SK-N-SH (cell line): ENCODE measurements around the gene PCDHGA4. TPM values are rescaled to one million over a fixed set of nuclear protein-coding genes. Genes with fewer than 3 reads are reported as not detected.
"Not testable (repeated sequence)": the region's sequence is repeated elsewhere in the genome, so short reads cannot be mapped to it uniquely, and the experiment has no call there.

ENCODE experiments used
- CTCF ChIA-PET: fragments of 300-600, 350-600 bp; formaldehyde crosslinking; extraction: SDS; loops from one replicate; lab custom pipeline; 2021; lab: Yijun Ruan, JAX
- POLR2A ChIA-PET: fragments of 350-600 bp; sonication (Branson Sonifier 250); formaldehyde crosslinking; extraction: SDS; loops from one replicate; lab custom pipeline; 2020; ENCODE audit warnings: antibody characterized with exemption, inconsistent platforms; lab: Yijun Ruan, JAX
- DNase-seq: peaks from one replicate; pipeline ENCODE4 v3.0.0; 2012
- H2AFZ ChIP-seq: fragments of 200-600 bp; sonication (generic); 2 replicates; pipeline ENCODE4 v1.8.1; 2016; ENCODE audit warnings: antibody characterized with exemption, mild to moderate bottlenecking, low read depth
- H3F3A ChIP-seq: fragments of 200-600 bp; sonication (generic); replicated peaks from 2 replicates; pipeline ENCODE3; 2016; ENCODE audit warnings: antibody characterized with exemption, mild to moderate bottlenecking; ENCODE audit not compliant: insufficient read depth
- H3K27ac ChIP-seq, 2 experiments: fragments of 200-500 bp in 1 of 2; fragments of 200-600 bp in 1 of 2; sonication (Bioruptor generic) in 1 of 2; sonication (generic), shearing (Covaris generic) in 1 of 2; 2 replicates each; pipeline versions ENCODE4 v1.5.1 to v1.6.1; 2014 to 2016; ENCODE audit warnings: low read depth in 2 of 2, inconsistent platforms in 1 of 2, low read length in 1 of 2, mild to moderate bottlenecking in 1 of 2, mixed read lengths in 1 of 2
- H3K27me3 ChIP-seq: fragments of 200-600 bp; sonication (generic), shearing (Covaris generic); 2 replicates; pipeline ENCODE4 v1.6.1; 2016; ENCODE audit warnings: mixed run types; ENCODE audit not compliant: insufficient read depth
- H3K36me3 ChIP-seq, 2 experiments: fragments of 200-500 bp in 1 of 2; fragments of 200-600 bp in 1 of 2; sonication (Bioruptor generic) in 1 of 2; sonication (generic) in 1 of 2; replicated peaks in 1 of 2; 2 replicates each; pipeline versions ENCODE3 to v1.5.1; 2014 to 2016; ENCODE audit warnings: low read length in 1 of 2, mild to moderate bottlenecking in 1 of 2; ENCODE audit not compliant: insufficient read depth in 2 of 2, control insufficient read depth in 1 of 2
- H3K4me1 ChIP-seq, 2 experiments: fragments of 200-500 bp in 1 of 2; fragments of 200-600 bp in 1 of 2; sonication (Bioruptor generic) in 1 of 2; sonication (generic), shearing (Covaris generic) in 1 of 2; 2 replicates each; pipeline versions ENCODE4 v1.5.1 to v1.6.1; 2014 to 2016; ENCODE audit warnings: low read depth in 1 of 2, low read length in 1 of 2, mixed run types in 1 of 2; ENCODE audit not compliant: insufficient read depth in 2 of 2, control insufficient read depth in 1 of 2
- H3K4me2 ChIP-seq: fragments of 200-600 bp; sonication (generic), shearing (Covaris generic); 2 replicates; pipeline ENCODE4 v1.6.1; 2017; ENCODE audit warnings: mixed run types
- H3K4me3 ChIP-seq, 2 experiments: fragments of 200-500 bp in 1 of 2; fragments of 200-600 bp in 1 of 2; sonication (Bioruptor generic) in 1 of 2; sonication (generic), shearing (Covaris generic) in 1 of 2; 2 replicates each; pipeline versions ENCODE4 v1.5.1 to v1.8.1; 2014 to 2016; ENCODE audit warnings: low read depth in 2 of 2, inconsistent platforms in 1 of 2, low read length in 1 of 2, mild to moderate bottlenecking in 1 of 2, mixed read lengths in 1 of 2, moderate library complexity in 1 of 2
- H3K79me2 ChIP-seq: fragments of 200-600 bp; sonication (generic); 2 replicates; pipeline ENCODE4 v1.8.1; 2017; ENCODE audit warnings: mild to moderate bottlenecking; ENCODE audit not compliant: insufficient read depth
- H3K9ac ChIP-seq: fragments of 200-600 bp; sonication (generic); 2 replicates; pipeline ENCODE4 v1.6.1; 2017; ENCODE audit warnings: mixed run types
- H3K9me2 ChIP-seq: fragments of 200-600 bp; sonication (generic); 2 replicates; pipeline ENCODE4 v1.6.1; 2017; ENCODE audit warnings: mixed run types
- H3K9me3 ChIP-seq: fragments of 200-600 bp; sonication (generic); 2 replicates; pipeline ENCODE4 v1.6.1; 2017; ENCODE audit warnings: mixed run types, mild to moderate bottlenecking, moderate library complexity
- H4K20me1 ChIP-seq: fragments of 200-600 bp; sonication (generic); 2 replicates; pipeline ENCODE4 v1.6.1; 2017; ENCODE audit warnings: mild to moderate bottlenecking, mixed run types; ENCODE audit not compliant: insufficient read depth
- CTCF ChIP-seq: fragments of 200-600 bp; sonication (generic); IDR thresholded peaks from 2 replicates; pipeline ENCODE4 v1.6.1; 2017; ENCODE audit warnings: antibody characterized with exemption, mild to moderate bottlenecking, moderate library complexity
- ELF1 ChIP-seq: IDR thresholded peaks from 2 replicates; pipeline ENCODE4 v1.4.0; 2012
- EP300 ChIP-seq, 2 experiments: IDR thresholded peaks; 2 replicates each; pipeline versions ENCODE4 v1.4.0 to v1.6.1; 2012; ENCODE audit warnings: borderline replicate concordance in 1 of 2, low read depth in 1 of 2, low read length in 1 of 2
- FOXM1 ChIP-seq: IDR thresholded peaks from 2 replicates; pipeline ENCODE4 v1.4.0; 2012; ENCODE audit warnings: low read depth, mild to moderate bottlenecking
- MEF2A ChIP-seq: IDR thresholded peaks from 2 replicates; pipeline ENCODE4 v1.4.0; 2012; ENCODE audit warnings: low read depth, borderline replicate concordance
- POLR2AphosphoS5 ChIP-seq: IDR thresholded peaks from 2 replicates; pipeline ENCODE4 v1.6.1; 2012; ENCODE audit warnings: low read depth, low read length
- RAD21 ChIP-seq: IDR thresholded peaks from 2 replicates; pipeline ENCODE4 v1.6.1; 2012; ENCODE audit warnings: mild to moderate bottlenecking, low read length
- REST ChIP-seq: IDR thresholded peaks from 2 replicates; pipeline ENCODE4 v1.6.1; 2012; ENCODE audit warnings: mild to moderate bottlenecking, low read depth, low read length, moderate library complexity
- SIN3A ChIP-seq: IDR thresholded peaks from 2 replicates; pipeline ENCODE4 v1.6.1; 2012; ENCODE audit warnings: low read depth, mild to moderate bottlenecking, low read length, moderate library complexity, borderline replicate concordance
- TAF1 ChIP-seq: IDR thresholded peaks from 2 replicates; pipeline ENCODE4 v1.6.1; 2012; ENCODE audit warnings: low read depth, mild to moderate bottlenecking, low read length, moderate library complexity, borderline replicate concordance
- TCF12 ChIP-seq: IDR thresholded peaks from 2 replicates; pipeline ENCODE4 v1.4.0; 2012
- ZBTB33 ChIP-seq: IDR thresholded peaks from 2 replicates; pipeline ENCODE4 v1.4.0; 2012; ENCODE audit warnings: low read depth, borderline replicate concordance
- WGBS: methylation state at CpG from one replicate; pipeline ENCODE4 v1.1.6; 2017; ENCODE audit warnings: low lambda C conversion rate; 5-methylcytosine and 5-hydroxymethylcytosine counted together
- polyA plus RNA-seq, 3 experiments: library from polyadenylated mRNA; depleted of rRNA; stranded (reverse); fragments of >200 nt; gene quantifications; 2 replicates each; pipeline ENCODE4 v1.2.3, GENCODE V29; 2012

The PCDHGA4 gene
- polyA plus RNA-seq, 1 of the 3 experiments (the other 2 are of a cell fraction): 2.2 TPM

GRCh38 chr5:141338538-141339306 lies 16.1 kb upstream of the PCDHGA4 start, which contains the start of gene PCDHGA2:
Gene PCDHGA2 (plus strand): TSS chr5:141338760.
- no peaks in the 10 kb centered on the region for H3K9me2 ChIP-seq
- no peak within 1 kb of the TSS for H3K4me2 ChIP-seq
- peaks cover 14% of the 10 kb centered on the region for H3K9me3 ChIP-seq
- ChIA-PET CTCF (interaction anchor here (0.6 to 2.9 kb wide), 14 partner anchors 9 to 254 kb away, joined by 3 to 11 read pairs (median 5); partner anchors contain the start of genes PCDHB14, PCDHGA1 and TAF7), POLR2A (interaction anchor here (0.7 kb wide), 1 partner anchor 225 kb away, joined by 4 read pairs; no protein-coding TSS in a partner anchor)
- no peaks in the 10 kb centered on the region for H3K4me1 ChIP-seq
- H3K4me3 ChIP-seq: peak within 1 kb of the TSS in 1 of 2 experiments; percentile 17; a peak in 1 of 4 replicates
- H3K36me3 ChIP-seq: no peaks in the 10 kb centered on the region
- 51% methylated on average over 16 of the region's 27 CpGs for WGBS
- no peaks in the 10 kb centered on the region for H3K79me2 ChIP-seq
- H2AFZ ChIP-seq: no peak within 1 kb of the TSS
- no peaks in the 10 kb centered on the region for H4K20me1 ChIP-seq
- TF ChIP-seq TAF1 (no peak), CTCF (peak; percentile 43), RAD21 (peak; percentile 47)
- no peak within 1 kb of the TSS for H3K27ac ChIP-seq
- no peaks in the 10 kb centered on the region for H3F3A ChIP-seq
- peak; percentile 46 for DNase-seq
- H3K9ac ChIP-seq: no peak within 1 kb of the TSS
- no peaks in the 10 kb centered on the region for H3K27me3 ChIP-seq

DNA sequence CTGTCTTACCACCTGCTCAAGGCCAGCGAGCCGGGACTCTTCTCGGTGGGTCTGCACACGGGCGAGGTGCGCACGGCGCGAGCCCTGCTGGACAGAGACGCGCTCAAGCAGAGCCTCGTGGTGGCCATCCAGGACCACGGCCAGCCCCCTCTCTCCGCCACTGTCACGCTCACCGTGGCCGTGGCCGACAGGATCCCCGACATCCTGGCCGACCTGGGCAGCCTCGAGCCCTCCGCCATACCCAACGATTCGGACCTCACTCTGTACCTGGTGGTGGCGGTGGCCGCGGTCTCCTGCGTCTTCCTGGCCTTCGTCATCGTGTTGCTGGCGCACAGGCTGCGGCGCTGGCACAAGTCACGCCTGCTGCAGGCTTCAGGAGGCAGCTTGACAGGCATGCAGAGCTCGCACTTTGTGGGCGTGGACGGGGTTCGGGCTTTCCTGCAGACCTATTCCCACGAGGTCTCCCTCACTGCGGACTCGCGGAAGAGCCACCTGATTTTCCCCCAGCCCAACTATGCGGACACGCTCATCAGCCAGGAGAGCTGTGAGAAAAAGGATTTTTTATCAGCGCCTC lies 14.0 kb upstream of the PCDHGA4 start:
- CTCF ChIA-PET: interaction anchor here (2.9 kb wide), 1 partner anchor 217 kb away, joined by 11 read pairs; no protein-coding TSS in a partner anchor
- H3K27me3 ChIP-seq, H3K9me3 ChIP-seq, DNase-seq, H3K36me3 ChIP-seq, H3K9me2 ChIP-seq, H3K4me2 ChIP-seq, H3K9ac ChIP-seq, H3K4me3 ChIP-seq, H3K4me1 ChIP-seq, H3K27ac ChIP-seq, H2AFZ ChIP-seq, POLR2A ChIA-PET, H3F3A ChIP-seq, H4K20me1 ChIP-seq, H3K79me2 ChIP-seq: not testable (repeated sequence)
- WGBS: 61% methylated on average over 27 of the region's 45 CpGs

GRCh38 chr5:141342773-141343172 lies 12.0 kb upstream of the PCDHGA4 start:
- CTCF ChIA-PET: interaction anchor here (1.2 to 2.0 kb wide), 4 partner anchors 13 to 221 kb away, joined by 3 to 6 read pairs (median 4); partner anchors contain the start of genes PCDHGA1 and PCDHGB7
- no peak for DNase-seq
- no peak overlapping the region for H2AFZ ChIP-seq
- H4K20me1 ChIP-seq: no peaks in the 10 kb centered on the region
- no peaks in the 10 kb centered on the region for H3K79me2 ChIP-seq
- H3K36me3 ChIP-seq: no peaks in the 10 kb centered on the region
- H3K4me3 ChIP-seq: no peak overlapping the region
- H3K27ac ChIP-seq: no peak overlapping the region
- no peaks in the 10 kb centered on the region for H3K9me3 ChIP-seq
- H3K27me3 ChIP-seq: no peaks in the 10 kb centered on the region
- no peak overlapping the region for H3K4me2 ChIP-seq
- POLR2A ChIA-PET: no interaction called here
- 0% methylated on average over 1 of the region's 1 CpG for WGBS
- no peaks in the 10 kb centered on the region for H3K4me1 ChIP-seq
- no peaks in the 10 kb centered on the region for H3K9me2 ChIP-seq
- no peak overlapping the region for H3K9ac ChIP-seq
- no peaks in the 10 kb centered on the region for H3F3A ChIP-seq
- TF ChIP-seq RAD21 (no peak), EP300 (IDR thresholded peaks at IDR 0.05; ENCODE audit: borderline replicate concordance in 1 of 2, low read depth in 1 of 2, low read length in 1 of 2) (no peak), TCF12 (no peak), POLR2AphosphoS5 (no peak), REST (no peak), FOXM1 (no peak), SIN3A (no peak), ZBTB33 (no peak), MEF2A (no peak), ELF1 (no peak)
